ENCODE measurements around the gene TBC1D10A.

The TBC1D10A gene

DNA sequence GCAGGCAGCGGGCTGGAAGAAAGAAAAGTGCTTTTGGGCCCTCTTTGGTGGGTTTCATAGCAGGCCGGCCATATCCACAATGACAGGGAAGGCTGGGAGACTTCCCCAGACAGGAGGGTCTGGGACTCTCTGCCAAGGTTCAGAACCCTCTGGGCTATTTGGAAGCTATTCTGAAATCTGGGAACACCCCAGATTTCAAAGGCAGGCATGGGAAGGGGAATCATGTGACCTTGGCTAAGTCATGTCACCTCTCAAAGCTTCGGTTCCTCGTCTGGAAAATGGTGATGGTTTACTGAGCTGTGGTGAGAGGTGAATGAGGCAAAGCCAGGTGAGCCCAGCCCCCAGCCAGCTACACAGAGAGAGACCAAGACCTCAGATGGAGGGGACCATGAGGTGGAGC is 42.1 kb downstream of the TBC1D10A start:
- H3K4me3 ChIP-seq (ENCODE audit: low read depth, low read length): no peak overlapping the region
- TF ChIP-seq, protein P1, sequence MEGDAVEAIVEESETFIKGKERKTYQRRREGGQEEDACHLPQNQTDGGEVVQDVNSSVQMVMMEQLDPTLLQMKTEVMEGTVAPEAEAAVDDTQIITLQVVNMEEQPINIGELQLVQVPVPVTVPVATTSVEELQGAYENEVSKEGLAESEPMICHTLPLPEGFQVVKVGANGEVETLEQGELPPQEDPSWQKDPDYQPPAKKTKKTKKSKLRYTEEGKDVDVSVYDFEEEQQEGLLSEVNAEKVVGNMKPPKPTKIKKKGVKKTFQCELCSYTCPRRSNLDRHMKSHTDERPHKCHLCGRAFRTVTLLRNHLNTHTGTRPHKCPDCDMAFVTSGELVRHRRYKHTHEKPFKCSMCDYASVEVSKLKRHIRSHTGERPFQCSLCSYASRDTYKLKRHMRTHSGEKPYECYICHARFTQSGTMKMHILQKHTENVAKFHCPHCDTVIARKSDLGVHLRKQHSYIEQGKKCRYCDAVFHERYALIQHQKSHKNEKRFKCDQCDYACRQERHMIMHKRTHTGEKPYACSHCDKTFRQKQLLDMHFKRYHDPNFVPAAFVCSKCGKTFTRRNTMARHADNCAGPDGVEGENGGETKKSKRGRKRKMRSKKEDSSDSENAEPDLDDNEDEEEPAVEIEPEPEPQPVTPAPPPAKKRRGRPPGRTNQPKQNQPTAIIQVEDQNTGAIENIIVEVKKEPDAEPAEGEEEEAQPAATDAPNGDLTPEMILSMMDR (IDR thresholded peaks at IDR 0.05; ENCODE audit: low read depth, low read length): no peak

DNA sequence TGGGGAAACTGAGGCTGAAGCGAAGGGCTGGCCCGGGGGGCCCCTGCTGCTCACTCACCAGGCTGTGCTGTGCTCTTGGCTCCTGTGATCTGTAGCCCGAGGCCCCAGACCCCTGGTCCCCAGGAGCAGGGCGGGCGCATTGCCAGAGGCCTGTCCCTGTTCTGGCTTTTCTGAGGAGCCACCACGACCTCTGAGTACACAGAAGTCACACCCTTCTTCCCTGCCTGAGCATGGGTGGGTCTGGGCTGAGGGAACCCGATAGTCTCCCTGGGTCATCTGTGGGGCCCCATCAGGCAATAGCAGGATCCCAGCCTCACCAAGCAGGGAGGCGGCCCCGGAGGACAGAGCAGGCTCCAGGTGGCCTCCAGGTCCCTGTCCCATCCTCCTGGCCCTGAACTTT is 42.6 kb downstream of the TBC1D10A start:
- no peak overlapping the region for H3K4me3 ChIP-seq (ENCODE audit: low read depth, low read length)
- TF ChIP-seq, protein P1 (IDR thresholded peaks at IDR 0.05; ENCODE audit: low read depth, low read length): no peak

DNA sequence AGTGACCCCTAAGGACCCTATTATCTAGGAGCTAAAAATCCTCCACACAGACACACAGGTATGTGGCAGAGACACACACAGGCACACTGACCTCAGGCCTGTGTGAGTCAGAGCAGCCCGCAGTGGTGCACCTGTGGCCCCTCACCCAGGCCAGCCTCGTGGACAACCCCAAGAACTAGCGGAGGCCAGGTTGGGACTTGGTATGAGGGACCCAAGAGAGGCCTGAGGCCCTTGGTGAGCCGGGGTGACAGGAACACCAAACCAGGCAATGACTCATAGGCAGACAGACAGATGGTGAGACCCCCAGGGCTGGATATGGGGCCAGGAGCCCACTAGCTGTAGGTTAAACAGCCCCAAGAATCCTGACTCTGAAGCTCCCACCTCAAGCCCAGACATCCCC is 43.4 kb downstream of the TBC1D10A start:
- H3K4me3 ChIP-seq (ENCODE audit: low read depth, low read length): no peak overlapping the region
- TF ChIP-seq, protein P1 (IDR thresholded peaks at IDR 0.05; ENCODE audit: low read depth, low read length): no peak

DNA sequence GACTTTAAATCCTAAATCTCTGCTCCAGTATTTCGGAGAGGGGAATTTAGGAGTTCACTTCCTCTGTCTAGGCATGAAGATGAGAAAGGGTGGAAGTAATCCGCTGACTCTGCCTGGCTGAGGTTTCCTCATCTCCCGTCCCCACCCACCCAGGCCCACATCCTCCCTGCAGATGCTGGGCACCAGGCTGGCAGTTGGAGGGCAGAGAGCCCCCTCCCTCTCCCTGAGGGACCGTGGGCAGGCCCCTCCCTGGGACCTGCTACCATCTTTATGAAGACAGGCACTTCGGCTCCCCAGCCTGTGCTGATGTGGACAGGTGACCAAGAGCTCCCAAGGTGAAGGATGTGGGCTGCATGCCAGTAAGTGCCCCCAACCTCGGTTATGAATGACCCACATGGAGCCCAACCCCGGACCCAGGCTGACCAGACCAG is 44.1 kb downstream of the TBC1D10A start:
- H3K4me3 ChIP-seq (ENCODE audit: low read depth, low read length): no peak overlapping the region
- TF ChIP-seq, protein P1 (IDR thresholded peaks at IDR 0.05; ENCODE audit: low read depth, low read length): no peak

DNA sequence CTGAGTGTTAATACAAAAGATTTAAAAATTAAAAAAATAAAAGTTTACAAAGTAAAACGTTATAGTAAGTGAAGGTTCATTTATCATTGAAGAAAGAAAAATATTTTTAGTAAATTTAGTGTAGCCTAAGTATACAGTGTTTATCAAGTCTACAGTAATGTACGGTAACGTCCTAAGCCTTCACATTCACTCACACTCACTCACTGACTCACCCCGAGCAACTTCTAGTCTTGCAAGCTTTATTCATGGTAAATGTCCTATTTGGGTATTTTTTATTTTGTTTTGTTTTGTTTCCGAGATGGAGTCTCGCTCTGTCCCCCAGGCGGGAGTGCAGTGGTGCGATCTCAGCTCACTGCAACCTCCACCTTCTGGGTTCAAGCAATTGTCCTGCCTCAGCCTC is 46.2 kb downstream of the TBC1D10A start:
- no peak overlapping the region for H3K4me3 ChIP-seq (ENCODE audit: low read depth, low read length)
- TF ChIP-seq, protein P1 (IDR thresholded peaks at IDR 0.05; ENCODE audit: low read depth, low read length): no peak

DNA sequence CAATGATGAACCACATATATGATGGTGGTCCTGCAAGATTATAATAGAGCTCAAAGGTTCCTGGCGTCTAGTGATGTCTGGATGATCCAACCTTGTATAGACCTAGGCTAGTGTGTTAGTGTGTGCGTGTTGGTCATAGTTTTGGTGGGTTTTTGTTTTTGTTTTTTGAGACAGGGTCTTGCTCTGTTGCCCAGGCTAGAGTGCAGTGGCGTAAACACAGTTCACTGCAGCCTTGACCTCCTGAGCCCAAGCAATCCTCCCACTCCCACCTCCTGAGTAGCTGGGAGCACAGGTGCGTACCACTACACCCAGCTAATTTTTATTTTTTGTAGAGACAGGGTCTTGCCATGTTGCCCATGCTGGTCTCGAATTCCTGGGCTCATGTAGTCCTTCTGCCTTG is 46.8 kb downstream of the TBC1D10A start:
- H3K4me3 ChIP-seq (ENCODE audit: low read depth, low read length): no peak overlapping the region
- TF ChIP-seq, protein P1 (IDR thresholded peaks at IDR 0.05; ENCODE audit: low read depth, low read length): no peak

DNA sequence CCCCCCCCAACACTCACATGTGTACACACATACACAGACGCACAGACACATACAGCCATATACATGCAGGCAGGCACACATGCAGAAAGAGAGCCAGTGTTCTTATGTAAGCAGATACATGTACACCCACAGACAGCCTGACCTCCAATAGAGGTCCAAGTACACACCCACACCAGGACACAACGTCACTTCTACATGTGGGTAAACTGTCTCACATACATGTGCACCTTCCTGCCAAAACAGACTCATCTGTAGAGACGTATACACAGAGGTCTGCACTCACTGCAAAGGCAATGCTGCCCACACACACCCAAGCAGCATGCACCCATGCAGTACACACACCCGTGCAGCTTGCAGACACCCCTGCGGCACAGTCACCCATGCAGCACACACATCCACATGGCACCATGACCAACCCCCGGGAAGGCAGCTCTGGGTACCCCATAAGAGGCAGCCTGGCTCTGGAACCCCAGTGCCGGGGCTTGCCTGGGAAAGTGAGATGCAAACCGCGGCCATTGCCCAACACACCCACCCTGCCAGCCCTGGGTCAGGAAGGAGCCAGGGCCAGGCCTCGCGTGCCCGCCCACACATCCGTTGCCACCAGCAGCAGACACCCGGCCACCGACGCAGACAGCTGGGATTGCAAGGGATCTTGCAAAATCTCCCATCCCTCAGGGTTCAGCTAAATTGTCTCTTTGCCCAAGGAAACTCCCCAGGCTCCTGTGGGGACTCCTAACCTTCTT is 47.5 kb downstream of the TBC1D10A start:
- TF ChIP-seq, protein P1 (IDR thresholded peaks at IDR 0.05; ENCODE audit: low read depth, low read length): no peak
- H3K4me3 ChIP-seq (ENCODE audit: low read depth, low read length): no peak overlapping the region

Data from WI38 (cell line).